Endothelial cell of umbilical vein (primary cell): ENCODE results near the gene FBXL12. TPM values are rescaled to one million over a fixed set of nuclear protein-coding genes. Genes with fewer than 3 reads are reported as not detected.
"Not testable (repeated sequence)": the region's sequence is repeated elsewhere in the genome, so short reads cannot be mapped to it uniquely, and the experiment has no call there.

Experiments used
- BruUV-seq: library from RNA; stranded (reverse); fragments of 400-500 nt; replicated peaks from 2 replicates; lab custom pipeline; 2021; lab: Mats Ljungman, UMichigan
- CTCF ChIA-PET: fragments of 300-600, 350-600 bp; sonication (Branson Sonifier 250); formaldehyde crosslinking; loops from one replicate; lab custom pipeline; 2021; ENCODE audit warnings: antibody characterized with exemption, inconsistent platforms; lab: Charles Lee
- POLR2A ChIA-PET: fragments of 300-600, 350-600 bp; sonication (Branson Sonifier 250); formaldehyde crosslinking; loops from one replicate; lab custom pipeline; 2021; ENCODE audit warnings: antibody characterized with exemption, inconsistent platforms; lab: Charles Lee
- DNase-seq: peaks from one replicate; pipeline ENCODE4 v3.0.0-alpha.2; 2011; ENCODE audit warnings: low read depth, low spot score
- FAIRE-seq: peaks from 2 replicates; lab custom pipeline; 2011; peaks lifted over from hg19 to GRCh38; lab: Jason Lieb, UNC
- H2AFZ ChIP-seq: 2 replicates; pipeline ENCODE4 v1.6.0; 2012; ENCODE audit warnings: low read depth, low read length, control low read depth, inconsistent platforms
- H3K27ac ChIP-seq: 2 replicates; pipeline ENCODE4 v1.5.1; 2011; ENCODE audit warnings: low read depth, mild to moderate bottlenecking, control low read depth, low read length, moderate library complexity; ENCODE audit not compliant: insufficient read depth
- H3K27me3 ChIP-seq, 2 experiments: 2 replicates each; pipeline versions ENCODE4 v1.6.0 to v1.6.1; 2011; ENCODE audit warnings: low read length in 2 of 2, mixed read lengths in 1 of 2; ENCODE audit not compliant: control insufficient read depth in 2 of 2, insufficient read depth in 2 of 2
- H3K36me3 ChIP-seq, 2 experiments: 2 replicates in 1 of 2; 3 replicates in 1 of 2; pipeline ENCODE4 v1.5.1; 2011; ENCODE audit warnings: low read length in 2 of 2, mild to moderate bottlenecking in 1 of 2, moderate library complexity in 1 of 2; ENCODE audit not compliant: control insufficient read depth in 2 of 2, insufficient read depth in 2 of 2; ENCODE audit errors: extremely low read depth in 1 of 2
- H3K4me1 ChIP-seq: 3 replicates; pipeline ENCODE4 v1.5.1; 2011; ENCODE audit warnings: mild to moderate bottlenecking, low read length; ENCODE audit not compliant: control insufficient read depth, insufficient read depth; ENCODE audit errors: extremely low read depth
- H3K4me2 ChIP-seq: 2 replicates; pipeline ENCODE4 v1.6.1; 2011; ENCODE audit warnings: low read length, control low read depth, mixed read lengths; ENCODE audit not compliant: insufficient read depth
- H3K4me3 ChIP-seq, 3 experiments: fragments of 200-600 bp in 1 of 3; sonication (generic), shearing (Covaris generic) in 1 of 3; replicated peaks in 1 of 3; 2 replicates each; pipeline ENCODE4 v1.5.1; 2011 to 2016; ENCODE audit warnings: control low read depth in 3 of 3, low read length in 3 of 3, mild to moderate bottlenecking in 2 of 3, inconsistent platforms in 1 of 3, low read depth in 1 of 3, moderate library complexity in 1 of 3; ENCODE audit not compliant: insufficient read depth in 1 of 3
- H3K79me2 ChIP-seq: 2 replicates; pipeline ENCODE4 v1.6.0; 2012; ENCODE audit warnings: low read length, inconsistent platforms; ENCODE audit not compliant: control insufficient read depth, insufficient read depth
- H3K9ac ChIP-seq: replicated peaks from 2 replicates; pipeline ENCODE3; 2011; ENCODE audit warnings: low read length, control low read depth; ENCODE audit not compliant: insufficient read depth; ENCODE audit errors: extremely low read depth
- H3K9me1 ChIP-seq: replicated peaks from 3 replicates; pipeline ENCODE4 v1.6.0; 2011; ENCODE audit warnings: mild to moderate bottlenecking, low read length; ENCODE audit not compliant: control insufficient read depth, insufficient read depth; ENCODE audit errors: extremely low read depth
- H3K9me3 ChIP-seq: replicated peaks from 2 replicates; pipeline ENCODE4 v1.5.1; 2012; ENCODE audit warnings: low read length, inconsistent platforms; ENCODE audit not compliant: control insufficient read depth, insufficient read depth
- H4K20me1 ChIP-seq: replicated peaks from 2 replicates; pipeline ENCODE3; 2011; ENCODE audit warnings: mild to moderate bottlenecking, low read length; ENCODE audit not compliant: control insufficient read depth, insufficient read depth; ENCODE audit errors: extremely low read depth
- GATA2 ChIP-seq: IDR thresholded peaks from 2 replicates; pipeline ENCODE4 v1.7.0; 2011; ENCODE audit warnings: low read depth, mild to moderate bottlenecking, moderate library complexity, mixed read lengths, low read length; ENCODE audit not compliant: insufficient read length, insufficient read depth
- JUN ChIP-seq: IDR thresholded peaks from 2 replicates; pipeline ENCODE4 v1.6.1; 2011; ENCODE audit warnings: borderline replicate concordance, low read depth; ENCODE audit not compliant: insufficient read length, insufficient read depth
- MYC ChIP-seq: IDR thresholded peaks from one replicate; pipeline ENCODE4 v1.6.1; 2011; ENCODE audit warnings: mild to moderate bottlenecking, low read depth, low read length
- dilution Hi-C: fragments of 300-500 bp; cut with MboI; formaldehyde crosslinking; loops from one replicate; pipeline ENCODE4 v1.15.0; 2019; ENCODE audit warnings: low sequenced_read_pairs; ENCODE audit not compliant: extremely low pct_ligation_motif_present
- intact Hi-C: fragments of 100-400 bp; cut with micrococcal nuclease; formaldehyde crosslinking; loops from one replicate; pipeline ENCODE4 v1.10.0; 2022
- polyA plus RNA-seq, 4 experiments: library from polyadenylated mRNA; depleted of rRNA in 3 of 4; stranded (reverse) in 3 of 4; unstranded in 1 of 4; fragments of >200 nt; gene quantifications; 2 replicates each; pipeline versions ENCODE4 v1.2.1 to v1.2.3, GENCODE V29; 2011 to 2012; ENCODE audit warnings: missing spikeins in 1 of 4
- total RNA-seq: library from RNA; stranded (reverse); gene quantifications from 2 replicates; pipeline ENCODE4 v1.2.3, GENCODE V29; 2021
- TF ChIP-seq, protein P1 (sequence below): IDR thresholded peaks from 2 replicates; pipeline ENCODE4 v1.6.1; 2011; ENCODE audit not compliant: insufficient read depth, insufficient read length
- TF ChIP-seq, protein P2 (sequence below), 2 donors: IDR thresholded peaks; 1 replicate in 1 of 2; 2 replicates in 1 of 2; pipeline ENCODE4 v1.5.1; 2011; ENCODE audit warnings: low read length in 2 of 2, mild to moderate bottlenecking in 2 of 2, moderate library complexity in 2 of 2, control low read depth in 1 of 2, inconsistent platforms in 1 of 2, low read depth in 1 of 2; ENCODE audit not compliant: insufficient read depth in 1 of 2; ENCODE audit errors: extremely low read depth in 1 of 2

FBXL12 gene
- total and polyA plus RNA-seq, 2 donors (not counting 3 experiments of a cell fraction or from before 2014, with no cell fraction given): 26.9 to 33.3 TPM

DNA sequence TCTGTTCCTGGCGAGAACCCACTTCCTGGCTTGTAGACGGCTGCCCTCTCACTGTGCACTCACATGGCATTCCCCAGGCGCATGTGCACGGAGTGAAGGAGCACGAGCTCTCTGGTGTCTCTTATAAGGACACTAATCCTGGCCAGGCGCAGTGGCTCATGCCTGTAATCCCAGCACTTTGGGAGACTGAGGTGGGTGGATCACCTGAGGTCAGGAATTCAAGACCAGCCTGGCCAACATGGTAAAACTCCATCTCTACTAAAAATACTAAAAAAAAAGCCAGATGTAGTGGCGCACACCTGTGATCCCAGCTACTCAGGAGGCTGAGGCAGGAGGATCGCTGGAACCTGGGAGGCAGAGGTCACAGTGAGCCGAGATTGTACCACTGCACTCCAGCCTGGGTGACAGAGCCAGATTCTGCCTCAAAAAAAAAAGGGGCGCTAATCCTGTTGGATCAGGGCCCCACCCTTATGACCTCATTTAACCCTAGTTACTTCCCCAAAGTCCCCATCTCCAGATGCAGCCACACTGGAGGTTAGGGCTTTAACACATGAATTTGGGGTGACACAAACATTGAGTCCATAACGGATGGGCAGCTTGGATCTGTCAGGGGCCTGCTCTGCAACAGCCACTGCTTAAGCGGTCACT, 24.9 kb upstream of the FBXL12 start:
- H4K20me1 ChIP-seq, H3K4me1 ChIP-seq, H3K79me2 ChIP-seq, H3K9me3 ChIP-seq, POLR2A ChIA-PET, dilution Hi-C loops, H2AFZ ChIP-seq, H3K9ac ChIP-seq, DNase-seq, FAIRE-seq, H3K4me3 ChIP-seq, H3K4me2 ChIP-seq, CTCF ChIA-PET, BruUV-seq, H3K9me1 ChIP-seq, H3K27ac ChIP-seq, intact Hi-C loops, H3K27me3 ChIP-seq: not testable (repeated sequence)
- peaks cover 3 to 43% of the 10 kb centered on the region in 2 experiments for H3K36me3 ChIP-seq

DNA sequence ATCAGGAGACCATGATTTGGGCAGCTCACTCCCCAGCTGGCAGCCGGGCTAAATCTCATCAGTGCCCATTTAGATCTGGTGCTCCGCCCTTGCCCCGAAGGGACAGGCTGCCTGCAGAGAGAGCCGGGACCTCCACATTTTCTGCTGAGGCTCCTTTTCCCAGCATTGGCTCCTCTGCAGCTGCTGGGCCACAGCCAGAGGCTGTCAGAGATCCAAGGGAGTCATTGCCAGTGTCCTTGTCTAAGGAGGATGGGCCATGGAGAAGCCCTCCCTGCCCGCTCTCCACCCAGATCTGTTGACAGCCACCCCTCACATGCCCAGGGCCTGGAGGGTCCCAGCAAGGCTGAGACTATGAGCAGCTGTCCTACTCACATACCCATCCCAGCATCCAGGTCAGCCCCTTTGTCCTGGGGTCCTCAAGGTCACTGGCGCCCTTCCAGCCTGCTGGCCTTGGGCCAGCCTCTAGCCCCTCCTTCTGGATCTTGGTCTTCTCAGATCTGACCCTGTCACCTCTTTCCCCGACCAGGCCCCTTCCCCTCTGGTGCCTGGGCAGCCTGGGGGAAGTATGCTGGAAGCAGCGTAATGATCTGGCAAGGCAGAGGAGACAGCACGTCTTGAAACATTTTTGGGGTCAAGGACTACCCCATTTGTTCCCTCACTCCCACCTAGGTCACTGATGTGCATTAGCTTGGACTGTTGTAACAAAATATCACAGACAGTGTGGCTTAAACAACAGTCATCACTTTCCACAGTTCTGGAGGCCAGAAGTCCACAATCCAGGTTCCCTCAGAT, 24.2 kb upstream of the FBXL12 start:
- H2AFZ ChIP-seq: no peak overlapping the region
- dilution Hi-C loops: no loop called here
- H3K9ac ChIP-seq: no peak overlapping the region
- H4K20me1 ChIP-seq: no peaks in the 10 kb centered on the region
- no peaks in the 10 kb centered on the region for H3K9me1 ChIP-seq
- no peak for TF ChIP-seq JUN
- no peak for TF ChIP-seq MYC
- TF ChIP-seq GATA2: no peak
- TF ChIP-seq, protein P1, sequence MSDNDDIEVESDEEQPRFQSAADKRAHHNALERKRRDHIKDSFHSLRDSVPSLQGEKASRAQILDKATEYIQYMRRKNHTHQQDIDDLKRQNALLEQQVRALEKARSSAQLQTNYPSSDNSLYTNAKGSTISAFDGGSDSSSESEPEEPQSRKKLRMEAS: no peak
- TF ChIP-seq, protein P2, sequence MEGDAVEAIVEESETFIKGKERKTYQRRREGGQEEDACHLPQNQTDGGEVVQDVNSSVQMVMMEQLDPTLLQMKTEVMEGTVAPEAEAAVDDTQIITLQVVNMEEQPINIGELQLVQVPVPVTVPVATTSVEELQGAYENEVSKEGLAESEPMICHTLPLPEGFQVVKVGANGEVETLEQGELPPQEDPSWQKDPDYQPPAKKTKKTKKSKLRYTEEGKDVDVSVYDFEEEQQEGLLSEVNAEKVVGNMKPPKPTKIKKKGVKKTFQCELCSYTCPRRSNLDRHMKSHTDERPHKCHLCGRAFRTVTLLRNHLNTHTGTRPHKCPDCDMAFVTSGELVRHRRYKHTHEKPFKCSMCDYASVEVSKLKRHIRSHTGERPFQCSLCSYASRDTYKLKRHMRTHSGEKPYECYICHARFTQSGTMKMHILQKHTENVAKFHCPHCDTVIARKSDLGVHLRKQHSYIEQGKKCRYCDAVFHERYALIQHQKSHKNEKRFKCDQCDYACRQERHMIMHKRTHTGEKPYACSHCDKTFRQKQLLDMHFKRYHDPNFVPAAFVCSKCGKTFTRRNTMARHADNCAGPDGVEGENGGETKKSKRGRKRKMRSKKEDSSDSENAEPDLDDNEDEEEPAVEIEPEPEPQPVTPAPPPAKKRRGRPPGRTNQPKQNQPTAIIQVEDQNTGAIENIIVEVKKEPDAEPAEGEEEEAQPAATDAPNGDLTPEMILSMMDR (IDR thresholded peaks at IDR 0.05; ENCODE audit: extremely low read depth in 1 of 2, insufficient read depth in 1 of 2, low read depth in 1 of 2, low read length in 2 of 2): no peak
- no peak overlapping the region for H3K4me3 ChIP-seq
- intact Hi-C loops: no loop called here
- no peaks in the 10 kb centered on the region for H3K79me2 ChIP-seq
- FAIRE-seq (no peak), DNase-seq (no peak)
- no peaks in the 10 kb centered on the region for H3K27me3 ChIP-seq
- BruUV-seq: no TSS peak
- ChIA-PET POLR2A (no interaction called here), CTCF (no interaction called here)
- H3K9me3 ChIP-seq: no peaks in the 10 kb centered on the region
- H3K36me3 ChIP-seq: peaks cover 3 to 42% of the 10 kb centered on the region in 2 experiments
- no peak overlapping the region for H3K27ac ChIP-seq
- no peaks in the 10 kb centered on the region for H3K4me1 ChIP-seq
- H3K4me2 ChIP-seq: no peak overlapping the region
